Skin of body (tissue), 2 donors: ENCODE data around the gene GRIK5. TPM values are rescaled to one million over a fixed set of nuclear protein-coding genes. Genes with fewer than 3 reads are reported as not detected.
"Not testable (repeated sequence)": the region's sequence is repeated elsewhere in the genome, so short reads cannot be mapped to it uniquely, and the experiment has no call there.

Experiments
- DNase-seq: peaks from one replicate; lab custom pipeline; 2025; lab: John Stamatoyannopoulos, UW
- total RNA-seq: library from RNA; depleted of rRNA; stranded (reverse); fragments of >200 nt; gene quantifications from one replicate; pipeline ENCODE4 v1.2.3, GENCODE V29; 2014

Gene GRIK5
- total RNA-seq, 1 donor from 2014 or later: 1.8 TPM

DNA sequence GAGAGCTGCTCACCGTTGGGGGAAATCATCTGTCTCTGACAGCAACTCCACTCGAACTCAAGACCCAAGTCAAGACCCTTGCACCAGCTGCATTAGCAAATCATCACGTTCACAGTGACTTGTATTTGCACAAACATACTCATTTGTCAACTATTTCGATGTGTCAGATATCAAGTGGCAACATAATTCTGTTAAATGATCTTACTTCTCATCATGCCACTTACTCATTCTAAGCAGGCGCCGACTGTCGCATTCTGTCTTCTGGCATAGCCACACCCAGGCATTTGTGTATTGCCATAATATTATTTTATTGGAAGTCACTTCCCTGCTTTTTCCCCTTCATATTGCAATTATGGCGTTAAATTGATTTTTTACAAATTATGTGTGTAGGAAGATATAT is 53.0 kb downstream of the GRIK5 start:
- DNase-seq: no peak

- not testable (repeated sequence) for DNase-seq
These were observed 57.3 kb downstream of the GRIK5 start for GRCh38 chr19:42012747-42013146.

GRCh38 chr19:42010245-42011126 is 59.5 kb downstream of the GRIK5 start:
- no peak for DNase-seq

- no peak for DNase-seq
These were observed 63.4 kb downstream of the GRIK5 start for GRCh38 chr19:42006569-42006968.

DNA sequence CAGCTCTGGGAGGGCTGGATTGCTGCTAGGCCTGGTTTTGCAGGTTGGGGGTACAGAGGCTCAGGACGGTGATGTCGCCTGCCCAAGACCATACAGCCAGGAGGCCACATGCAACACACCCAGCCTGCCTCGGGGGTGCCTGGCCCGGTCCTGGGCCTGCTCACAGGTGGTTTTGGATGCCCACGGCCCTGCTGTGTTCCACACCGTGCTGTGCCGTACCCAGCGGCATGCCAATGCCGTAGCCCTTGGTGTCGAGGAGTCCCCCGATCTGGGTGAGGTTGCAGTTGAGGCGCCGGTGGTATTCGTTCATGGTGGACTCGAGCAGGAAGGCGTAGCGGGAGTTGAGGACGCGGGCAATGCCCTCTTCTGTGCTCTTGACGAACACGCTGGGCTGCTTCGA is 64.5 kb downstream of the GRIK5 start:
- DNase-seq: no peak

GRCh38 chr19:42003506-42004294 is 66.3 kb downstream of the GRIK5 start:
- no peak for DNase-seq

- no peak for DNase-seq
These were observed 70.2 kb downstream of the GRIK5 start for GRCh38 chr19:41999878-42000208.

- DNase-seq: no peak
These were observed 70.7 kb downstream of the GRIK5 start for GRCh38 chr19:41999071-41999877.

GRCh38 chr19:41998246-41999020 is 71.6 kb downstream of the GRIK5 start:
- no peak for DNase-seq

GRCh38 chr19:41997851-41998229 is 72.2 kb downstream of the GRIK5 start:
- DNase-seq: no peak

GRCh38 chr19:41997121-41997850 is 72.7 kb downstream of the GRIK5 start:
- DNase-seq: no peak

DNA sequence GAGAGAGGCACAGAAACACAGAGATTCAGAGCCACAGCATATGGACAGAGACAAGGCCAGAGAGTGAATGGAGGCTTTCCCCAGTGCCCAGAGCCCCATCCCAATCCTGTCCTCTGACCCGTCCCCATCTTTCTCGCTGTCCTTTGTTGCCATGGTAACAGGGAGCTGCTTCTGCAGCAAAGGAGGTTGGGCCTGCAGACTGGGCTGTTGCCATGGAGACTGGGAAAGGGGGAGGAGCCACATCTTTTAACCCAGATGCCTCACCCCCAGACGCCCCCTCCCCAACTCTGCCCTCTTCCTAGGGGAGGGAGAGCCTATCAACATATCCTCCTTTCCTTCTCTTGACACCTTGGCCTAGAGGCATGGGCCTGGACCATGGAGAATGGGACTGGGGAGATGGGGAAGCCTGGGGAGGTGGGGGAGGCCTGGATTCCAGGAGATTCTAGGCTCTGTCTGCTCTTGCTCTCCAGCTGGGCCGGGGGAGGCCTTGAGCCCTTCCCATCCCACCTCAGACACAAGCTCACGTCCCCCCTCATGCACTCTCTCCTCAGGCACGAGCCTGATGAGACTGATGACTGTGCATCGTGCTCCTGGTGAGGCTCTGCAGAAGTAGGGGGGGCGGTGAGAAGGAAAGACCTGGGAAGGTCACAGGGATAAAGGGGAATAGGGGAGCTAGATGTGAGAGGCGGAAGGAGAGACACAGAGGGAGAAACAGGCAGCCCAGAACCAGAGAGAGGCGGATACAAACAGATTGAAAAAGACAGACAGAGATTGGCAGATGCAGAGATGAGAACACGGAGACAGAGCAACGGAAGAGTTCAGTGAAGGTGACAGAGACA is 73.8 kb downstream of the GRIK5 start:
- DNase-seq: no peak

DNA sequence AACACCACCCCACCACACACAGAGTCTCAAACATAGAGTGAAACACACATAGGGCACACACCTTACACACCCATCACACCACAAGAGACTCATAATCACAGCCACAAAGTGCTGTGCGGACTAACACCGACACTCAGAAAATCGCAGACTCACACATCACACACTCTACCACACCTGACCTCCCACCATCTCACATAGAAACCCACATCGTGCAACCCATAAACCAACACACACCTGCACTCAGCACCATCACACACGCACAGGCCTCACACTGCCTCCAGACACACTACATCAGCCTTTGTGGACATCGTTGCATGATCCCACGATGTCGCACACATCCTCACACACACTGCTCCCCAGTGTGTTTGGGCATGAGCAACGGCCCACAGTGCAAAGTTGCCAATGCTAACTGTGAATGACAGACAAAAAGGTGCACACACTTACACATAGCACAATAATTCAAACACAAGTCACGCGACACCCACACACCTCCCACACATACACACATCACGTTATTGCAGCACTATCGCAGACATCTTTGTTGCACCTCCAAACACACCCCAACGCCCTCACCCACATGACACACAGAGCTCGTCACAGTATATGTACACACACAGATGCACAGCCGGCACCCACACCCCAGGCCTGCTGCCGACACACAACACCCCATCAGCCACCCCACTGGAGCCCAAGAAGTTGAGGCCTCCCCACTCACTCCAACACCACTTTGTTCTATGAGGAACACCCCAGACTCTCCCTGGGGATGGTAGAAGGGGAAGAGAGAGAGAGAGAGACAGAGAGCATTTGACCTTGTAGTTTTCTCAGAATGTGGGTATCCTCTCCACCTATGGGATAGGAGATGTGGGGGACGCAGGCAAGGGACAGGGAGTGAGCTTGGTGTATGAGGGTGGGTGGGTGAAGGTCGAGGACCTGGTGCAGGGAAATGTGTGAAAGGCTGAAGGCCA is 74.7 kb downstream of the GRIK5 start:
- no peak for DNase-seq

DNA sequence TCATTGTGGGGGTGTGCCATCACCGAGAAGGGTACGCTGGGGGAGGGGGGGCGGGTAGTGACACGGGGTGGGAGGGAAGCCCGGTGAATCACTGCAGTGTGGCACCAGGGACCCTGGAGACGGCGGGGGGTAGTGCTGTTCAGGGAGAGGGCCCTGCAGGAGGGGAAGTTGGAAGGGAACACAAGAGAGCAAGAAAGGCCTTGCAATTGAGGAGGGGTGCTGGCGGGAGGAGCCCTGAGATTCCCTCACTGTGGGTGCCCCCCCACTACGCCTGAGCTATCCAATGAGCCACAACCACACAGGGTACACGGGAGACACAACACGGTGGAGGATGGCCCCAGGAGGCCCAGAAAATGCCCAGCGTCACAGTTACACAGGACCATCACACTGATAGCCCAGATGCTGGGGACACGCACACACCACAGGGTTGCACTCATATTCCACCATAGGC is 75.5 kb downstream of the GRIK5 start:
- no peak for DNase-seq

GRCh38 chr19:41993612-41994483 is 76.2 kb downstream of the GRIK5 start, which contains the start of gene ATP1A3:
ATP1A3 (minus strand) TSS chr19:41994230; CDS start chr19:41994076, 154 bp downstream.
- DNase-seq: no peak

GRCh38 chr19:41991925-41992569 is 78.0 kb downstream of the GRIK5 start:
- DNase-seq: not testable (repeated sequence)

DNA sequence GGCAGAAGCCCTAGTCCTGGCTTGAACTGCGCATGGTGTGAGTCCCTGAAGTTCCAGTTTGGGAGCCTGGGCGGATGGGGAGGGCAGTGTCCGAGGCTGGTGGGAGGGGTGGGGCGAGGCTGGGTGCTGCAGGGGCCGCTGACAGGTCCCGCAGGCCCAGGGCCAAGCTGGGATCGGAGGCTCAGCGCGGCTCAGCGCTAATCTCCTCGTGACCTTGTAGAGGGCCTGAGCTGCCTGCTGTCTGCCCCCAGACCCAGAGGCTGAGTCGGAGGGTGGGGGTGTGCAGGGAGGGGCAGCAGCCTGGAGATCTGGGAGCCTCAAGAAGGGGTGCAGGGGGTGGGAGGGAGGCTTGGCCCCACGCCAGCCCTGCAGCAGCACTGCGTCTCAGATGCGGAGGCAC is 79.0 kb downstream of the GRIK5 start:
- no peak for DNase-seq
